AG09309 (cell line): ENCODE measurements around the gene ATOH8.

Experiments
- DNase-seq: peaks from one replicate; pipeline ENCODE4 v3.0.0-alpha.2; 2010; ENCODE audit warnings: low read depth
- H3K4me3 ChIP-seq: 2 replicates; pipeline ENCODE4 v1.5.1; 2011; ENCODE audit warnings: mild to moderate bottlenecking, low read depth, low read length, moderate library complexity; ENCODE audit not compliant: control insufficient read depth
- CTCF ChIP-seq: IDR thresholded peaks from 2 replicates; pipeline ENCODE4 v1.5.1; 2011; ENCODE audit warnings: mild to moderate bottlenecking, low read depth, low read length, inconsistent platforms; ENCODE audit not compliant: insufficient read depth, control insufficient read depth; ENCODE audit errors: missing control alignments

The ATOH8 gene

GRCh38 chr2:85793584-85793983, 39.8 kb downstream of the ATOH8 start:
- TF ChIP-seq CTCF = no peak
- H3K4me3 ChIP-seq = no peak overlapping the region
- DNase-seq = no peak

GRCh38 chr2:85794038-85794441, 40.2 kb downstream of the ATOH8 start:
- no peak for DNase-seq
- H3K4me3 ChIP-seq = no peak overlapping the region
- no peak for TF ChIP-seq CTCF

GRCh38 chr2:85794491-85795121, 40.8 kb downstream of the ATOH8 start:
- TF ChIP-seq CTCF = no peak
- no peak for DNase-seq
- no peak overlapping the region for H3K4me3 ChIP-seq

- no peak overlapping the region for H3K4me3 ChIP-seq
- no peak for TF ChIP-seq CTCF
- no peak for DNase-seq
Observed at GRCh38 chr2:85795331-85796045, 41.7 kb downstream of the ATOH8 start.

DNA sequence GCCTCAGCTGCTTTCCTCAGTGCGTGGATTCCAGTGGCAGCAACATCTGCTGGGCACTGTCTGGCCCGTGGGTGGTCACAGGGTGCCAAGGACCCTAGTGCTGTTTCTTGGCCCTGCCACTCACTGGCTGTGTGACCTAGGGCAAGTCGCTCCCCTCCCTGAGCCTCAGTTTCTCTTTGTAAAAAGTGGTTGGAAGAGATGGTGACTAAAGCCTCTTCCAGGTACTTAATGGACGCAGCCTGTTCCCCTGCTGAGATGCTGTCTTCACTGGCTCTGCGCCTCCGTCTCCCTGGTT, 42.2 kb downstream of the ATOH8 start:
- H3K4me3 ChIP-seq = no peak overlapping the region
- TF ChIP-seq CTCF = no peak
- no peak for DNase-seq

- H3K4me3 ChIP-seq = no peak overlapping the region
- no peak for DNase-seq
- TF ChIP-seq CTCF = no peak
Observed at GRCh38 chr2:85796341-85797262, 42.8 kb downstream of the ATOH8 start.
